Measurements from ENCODE around the gene WDR5.

The WDR5 gene

GRCh38 chr9:134164879-134165278 lies 29.0 kb downstream of the WDR5 start:
- no peak overlapping the region for H3K4me3 ChIP-seq (ENCODE audit: low read depth, low read length)
- no peak for TF ChIP-seq CTCF (IDR thresholded peaks at IDR 0.05; ENCODE audit: insufficient read depth, low read depth, low read length, missing control alignments)
- no peak for DNase-seq (ENCODE audit: low read depth)

GRCh38 chr9:134165357-134166315 lies 29.8 kb downstream of the WDR5 start:
- H3K4me3 ChIP-seq (ENCODE audit: low read depth, low read length): no peak overlapping the region
- TF ChIP-seq CTCF (IDR thresholded peaks at IDR 0.05; ENCODE audit: insufficient read depth, low read depth, low read length, missing control alignments): no peak
- peak; percentile 71 for DNase-seq (ENCODE audit: low read depth)

- no peak for TF ChIP-seq CTCF (IDR thresholded peaks at IDR 0.05; ENCODE audit: insufficient read depth, low read depth, low read length, missing control alignments)
- H3K4me3 ChIP-seq (ENCODE audit: low read depth, low read length): no peak overlapping the region
- no peak for DNase-seq (ENCODE audit: low read depth)
These were observed 30.5 kb downstream of the WDR5 start for GRCh38 chr9:134166374-134166773.

- no peak for DNase-seq (ENCODE audit: low read depth)
- no peak for TF ChIP-seq CTCF (IDR thresholded peaks at IDR 0.05; ENCODE audit: insufficient read depth, low read depth, low read length, missing control alignments)
- H3K4me3 ChIP-seq (ENCODE audit: low read depth, low read length): no peak overlapping the region
These were observed 31.6 kb downstream of the WDR5 start for GRCh38 chr9:134167530-134167931.

- no peak for DNase-seq (ENCODE audit: low read depth)
- TF ChIP-seq CTCF (IDR thresholded peaks at IDR 0.05; ENCODE audit: insufficient read depth, low read depth, low read length, missing control alignments): peak; percentile 11
- no peak overlapping the region for H3K4me3 ChIP-seq (ENCODE audit: low read depth, low read length)
These were observed 33.1 kb downstream of the WDR5 start for GRCh38 chr9:134168757-134169550.

GRCh38 chr9:134169724-134170401 lies 34.0 kb downstream of the WDR5 start:
- no peak for DNase-seq (ENCODE audit: low read depth)
- H3K4me3 ChIP-seq (ENCODE audit: low read depth, low read length): no peak overlapping the region
- TF ChIP-seq CTCF (IDR thresholded peaks at IDR 0.05; ENCODE audit: insufficient read depth, low read depth, low read length, missing control alignments): no peak

Data from GM12865 (cell line).